NCI-H2227 treated with DMSO at 0.1 percent for 48 hours (cell line): ENCODE data around the gene FERMT1.

Source experiments
- DNase-seq: peaks from one replicate; lab custom pipeline; 2025; lab: John Stamatoyannopoulos, UW

FERMT1 gene, protein sequence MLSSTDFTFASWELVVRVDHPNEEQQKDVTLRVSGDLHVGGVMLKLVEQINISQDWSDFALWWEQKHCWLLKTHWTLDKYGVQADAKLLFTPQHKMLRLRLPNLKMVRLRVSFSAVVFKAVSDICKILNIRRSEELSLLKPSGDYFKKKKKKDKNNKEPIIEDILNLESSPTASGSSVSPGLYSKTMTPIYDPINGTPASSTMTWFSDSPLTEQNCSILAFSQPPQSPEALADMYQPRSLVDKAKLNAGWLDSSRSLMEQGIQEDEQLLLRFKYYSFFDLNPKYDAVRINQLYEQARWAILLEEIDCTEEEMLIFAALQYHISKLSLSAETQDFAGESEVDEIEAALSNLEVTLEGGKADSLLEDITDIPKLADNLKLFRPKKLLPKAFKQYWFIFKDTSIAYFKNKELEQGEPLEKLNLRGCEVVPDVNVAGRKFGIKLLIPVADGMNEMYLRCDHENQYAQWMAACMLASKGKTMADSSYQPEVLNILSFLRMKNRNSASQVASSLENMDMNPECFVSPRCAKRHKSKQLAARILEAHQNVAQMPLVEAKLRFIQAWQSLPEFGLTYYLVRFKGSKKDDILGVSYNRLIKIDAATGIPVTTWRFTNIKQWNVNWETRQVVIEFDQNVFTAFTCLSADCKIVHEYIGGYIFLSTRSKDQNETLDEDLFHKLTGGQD

DNA sequence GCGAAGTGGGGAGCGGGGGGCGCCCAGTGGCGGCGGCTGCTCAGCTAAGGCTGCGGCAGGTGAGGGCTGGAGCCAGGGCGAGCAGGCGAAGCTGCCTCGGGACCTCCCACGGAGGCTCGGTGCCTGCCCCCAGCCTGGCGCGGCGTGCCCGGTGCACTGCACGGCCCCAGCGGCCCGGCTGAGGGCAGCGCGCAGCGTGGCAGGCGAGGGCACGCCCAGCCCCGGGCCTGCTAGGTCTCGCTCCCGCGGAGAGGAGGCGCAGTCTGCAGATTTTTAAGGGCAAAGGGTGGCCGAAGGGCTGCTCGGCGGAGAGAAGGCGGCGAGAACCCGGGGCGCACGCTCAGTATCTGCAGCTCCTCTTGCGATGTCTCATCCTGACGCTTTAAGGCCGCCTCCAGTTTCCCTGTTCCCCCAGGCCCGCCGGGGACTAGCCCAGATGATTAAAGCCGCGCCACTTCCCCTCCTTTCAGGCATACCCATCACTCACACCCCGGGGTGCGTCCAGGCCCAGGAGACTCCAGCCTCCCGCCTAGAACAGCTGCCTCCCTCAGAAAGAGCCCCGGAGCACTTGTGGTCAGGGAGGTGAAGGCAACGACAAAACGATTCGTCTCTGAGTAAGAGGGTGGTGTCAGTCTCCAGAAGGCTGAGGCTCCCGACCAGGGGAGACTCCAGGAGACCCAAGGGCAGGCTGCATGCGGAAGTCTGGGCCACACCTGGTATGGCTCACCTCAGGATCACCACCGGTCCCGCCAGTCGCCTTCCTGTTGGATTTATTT, at the start of gene FERMT1:
Gene FERMT1, minus strand, starts transcription at position 158 of the 776 bp plus-strand sequence. CDS start 3,476 bp downstream, outside the sequence.
- DNase-seq: peak; percentile 17

DNA sequence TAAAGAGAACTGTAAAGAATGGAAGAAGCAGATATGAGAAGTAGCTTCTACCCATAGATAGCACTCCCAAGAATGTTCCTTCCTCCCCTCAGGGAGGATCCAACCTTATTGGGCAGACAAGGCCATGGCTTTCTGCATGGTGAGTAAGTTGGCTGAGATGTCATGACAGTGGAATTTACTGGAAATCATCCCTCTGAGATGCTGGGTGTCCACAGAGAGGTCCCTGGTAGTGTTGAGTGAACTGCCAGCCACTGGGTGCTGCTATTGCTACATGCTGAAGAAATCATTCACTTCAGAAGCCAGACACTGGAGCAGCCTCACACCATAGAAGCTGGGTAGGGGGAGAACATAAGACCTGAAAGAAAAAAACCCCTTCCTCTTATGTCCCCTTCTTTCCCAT, 46.4 kb upstream of the FERMT1 start:
- no peak for DNase-seq

DNA sequence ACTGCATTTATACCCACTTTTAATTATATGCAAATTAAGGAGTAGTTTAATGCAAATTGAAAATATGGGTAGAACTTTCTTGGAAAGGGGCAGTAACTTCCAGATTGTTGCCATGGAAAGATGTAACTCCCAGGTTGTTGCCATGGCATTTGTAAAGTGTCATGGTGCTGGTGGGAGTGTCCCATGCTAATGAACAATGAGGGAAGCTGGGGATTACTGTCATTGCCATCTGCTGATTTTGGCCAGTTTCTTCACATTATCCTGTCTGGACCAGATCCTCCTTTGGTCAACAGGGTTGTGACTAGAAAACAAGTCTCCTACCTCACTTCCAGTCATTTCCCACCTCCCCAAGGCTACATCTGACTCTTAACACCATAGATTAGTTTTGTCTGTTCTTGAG, 45.4 kb upstream of the FERMT1 start:
- no peak for DNase-seq

DNA sequence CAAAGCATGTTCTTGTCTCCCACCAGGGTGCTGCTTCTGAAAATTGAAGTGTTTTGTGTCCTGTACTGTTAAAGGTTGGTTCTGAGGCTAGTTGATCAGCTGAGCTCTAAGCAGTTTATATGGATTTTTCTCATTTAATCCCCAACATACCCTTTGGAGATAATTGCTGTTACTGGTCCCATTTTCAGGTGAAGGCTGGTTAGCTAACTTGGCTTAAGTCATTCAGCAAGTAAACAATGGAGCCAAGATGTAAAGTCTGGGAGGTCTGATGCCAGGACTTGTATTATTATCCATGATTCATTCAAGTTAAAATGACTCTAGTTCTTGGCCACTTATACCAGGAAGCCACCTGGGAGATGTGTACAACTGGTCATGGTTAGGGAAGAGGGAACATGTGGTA, 42.5 kb upstream of the FERMT1 start:
- no peak for DNase-seq

DNA sequence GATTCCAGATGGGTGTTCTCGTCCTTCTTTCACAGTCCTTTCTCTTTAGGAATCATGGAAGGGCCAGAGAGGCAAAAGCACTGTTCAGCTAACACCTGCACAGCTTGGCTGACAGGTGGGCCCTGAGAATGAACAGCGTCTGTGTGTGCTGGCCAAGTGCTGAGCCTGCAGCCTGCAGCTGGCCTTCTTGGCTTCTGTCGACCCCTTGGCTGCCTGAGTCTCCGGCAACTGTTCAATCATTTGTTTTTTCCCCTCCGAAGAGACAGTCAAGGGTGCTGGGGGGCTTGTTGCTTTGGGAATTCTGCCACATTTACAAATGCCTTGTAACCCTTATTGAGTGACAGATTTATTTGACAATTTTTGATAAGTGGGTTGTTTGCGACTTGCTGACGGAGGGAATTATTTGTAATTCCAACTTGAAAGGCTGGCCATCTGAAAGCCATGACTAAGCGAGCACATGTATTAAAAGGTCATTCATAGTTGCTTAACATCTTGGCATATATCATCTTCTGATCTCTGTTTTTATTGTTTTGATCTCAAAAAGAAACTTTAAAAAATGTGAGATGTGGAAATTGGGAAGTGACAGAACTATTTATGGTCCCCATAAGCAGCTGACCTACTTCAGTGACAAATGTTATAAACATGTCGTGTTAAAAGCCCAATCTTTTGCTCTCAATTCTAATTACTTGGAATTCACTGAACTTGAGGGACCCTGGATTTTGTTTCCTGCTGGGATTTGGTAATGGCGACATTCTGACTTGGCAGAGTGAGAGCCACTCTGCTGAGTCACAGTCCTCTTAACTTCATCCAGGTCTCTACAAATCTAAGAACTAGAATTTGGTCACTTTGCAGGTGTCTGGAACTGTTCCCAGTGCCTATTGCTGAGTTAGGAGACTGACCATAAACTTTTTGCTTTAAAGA, 41.9 kb upstream of the FERMT1 start:
- DNase-seq: no peak

DNA sequence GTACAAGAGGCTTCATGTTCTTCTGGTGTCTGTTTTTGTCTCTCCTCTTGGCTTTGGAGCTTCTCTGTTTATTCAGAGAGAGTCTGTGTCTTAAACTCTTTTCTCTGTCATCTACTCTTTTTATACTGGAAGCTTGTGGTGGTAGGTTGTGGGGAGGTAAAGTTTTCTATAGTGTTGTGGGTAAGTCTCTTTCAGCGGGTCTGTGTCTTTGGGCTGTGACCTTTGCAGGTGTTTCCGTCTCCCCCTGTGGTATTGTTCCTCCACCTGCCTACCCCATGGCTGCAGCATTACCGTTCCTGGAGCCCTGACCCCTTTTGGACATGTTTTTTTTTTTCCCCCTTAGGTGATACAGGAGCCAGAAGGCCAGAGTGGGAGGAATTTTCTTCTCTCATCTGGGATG, 37.9 kb upstream of the FERMT1 start:
- DNase-seq: no peak

DNA sequence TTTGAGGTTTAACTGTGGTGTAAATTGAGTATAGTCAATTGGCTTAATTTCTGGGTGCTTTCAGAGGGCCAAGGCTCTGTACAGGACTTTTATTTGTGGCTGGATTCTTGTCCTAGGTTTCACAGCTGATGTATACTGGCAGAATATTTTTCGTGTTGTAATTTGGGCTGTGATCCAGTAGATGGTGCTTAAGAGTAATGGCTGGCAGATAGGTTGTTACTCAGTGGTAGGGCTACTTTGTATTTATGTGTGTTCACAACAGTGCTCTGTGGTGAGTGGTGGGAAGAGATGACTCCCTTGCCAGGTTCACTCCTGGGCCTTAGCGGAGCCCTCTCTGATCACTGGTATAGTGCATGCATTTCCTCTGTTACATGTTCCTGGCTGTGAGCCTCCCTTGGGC, 34.5 kb upstream of the FERMT1 start:
- no peak for DNase-seq

DNA sequence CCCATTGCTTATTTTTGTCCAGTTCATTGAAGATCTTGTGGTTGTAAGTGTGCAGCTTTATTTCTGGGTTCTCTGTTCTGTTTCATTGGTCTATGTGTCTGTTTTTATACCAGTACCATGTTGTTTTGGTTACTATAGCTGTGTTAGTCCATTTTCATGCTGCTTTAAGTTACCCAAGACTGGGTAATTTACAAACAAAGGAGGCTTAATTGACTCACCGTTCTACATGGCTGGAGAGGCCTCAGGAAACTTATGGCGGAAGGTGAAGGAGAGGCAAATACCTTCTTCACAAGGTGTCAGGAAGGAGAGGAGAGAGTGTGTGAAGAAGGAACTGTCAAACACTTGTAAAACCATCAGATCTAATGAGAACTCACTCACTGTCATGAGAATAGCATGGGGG, 29.9 kb upstream of the FERMT1 start:
- DNase-seq: no peak

DNA sequence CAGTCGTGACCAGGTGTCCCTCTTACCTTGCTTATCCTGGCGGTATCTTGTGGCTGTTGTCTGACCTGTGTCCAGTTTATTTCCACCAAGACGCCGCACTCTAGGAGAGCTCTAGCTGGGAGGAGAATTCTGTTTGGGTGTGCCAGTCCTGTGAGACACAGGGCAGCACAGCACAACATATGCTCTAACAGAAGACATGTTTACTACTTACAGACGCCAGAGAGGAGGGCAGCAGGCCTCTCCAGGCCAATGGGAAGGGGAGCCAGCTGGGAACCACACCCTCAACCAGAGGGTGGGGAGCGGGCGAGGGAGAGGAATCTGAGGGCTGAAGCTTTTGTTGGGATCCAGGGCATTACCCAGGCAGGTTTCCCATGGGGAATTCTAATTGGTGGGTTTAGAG, 25.2 kb upstream of the FERMT1 start:
- DNase-seq: no peak

DNA sequence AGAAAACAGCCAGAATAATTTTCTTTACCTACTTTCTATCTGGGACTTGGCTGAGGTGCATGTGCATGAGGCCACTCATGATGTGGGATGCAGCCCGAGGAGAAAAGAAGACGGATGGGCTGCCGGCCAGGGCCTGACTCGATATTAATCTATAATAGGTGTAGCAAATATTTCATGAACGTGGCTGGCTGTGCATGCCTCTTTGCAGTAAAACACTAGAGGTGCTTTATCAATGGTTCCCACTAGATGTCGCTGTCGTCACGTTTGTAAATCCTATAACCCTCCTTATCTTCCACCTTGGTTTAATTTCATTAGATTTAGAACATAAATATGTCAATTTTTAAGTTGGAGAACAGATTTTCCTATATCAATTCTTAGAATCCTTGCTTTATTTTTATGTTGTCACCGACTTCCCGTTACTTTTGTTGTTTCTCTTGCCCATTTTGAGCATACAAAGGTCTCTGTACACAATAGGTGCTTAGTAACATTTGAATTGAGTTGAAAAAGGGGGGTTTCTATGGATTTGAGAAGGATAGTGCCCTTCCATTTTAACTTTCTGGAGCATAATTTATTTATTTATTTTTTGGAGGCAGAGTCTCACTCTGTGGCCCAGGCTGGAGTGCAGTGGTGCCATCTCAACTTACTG, 19.6 kb upstream of the FERMT1 start:
- peak; percentile 59 for DNase-seq

DNA sequence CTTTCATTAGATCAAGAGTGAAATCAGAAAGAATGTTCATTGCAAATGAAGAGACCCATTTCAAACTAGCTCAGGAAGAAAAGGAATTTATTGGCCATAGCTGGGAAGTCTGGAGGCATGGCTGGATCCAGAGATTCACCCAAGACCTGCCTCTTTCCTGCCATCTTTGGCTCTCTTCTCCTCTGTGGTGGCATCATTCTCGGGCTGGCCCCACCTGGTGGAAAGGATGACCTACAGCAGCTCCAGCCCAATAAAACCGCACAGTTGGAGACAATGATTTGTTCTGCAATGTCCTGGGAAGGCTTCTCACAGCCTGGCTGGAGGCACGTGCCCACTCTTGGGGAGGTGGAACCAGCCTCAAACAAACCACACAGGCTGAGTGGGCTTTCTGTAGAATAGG, 18.1 kb upstream of the FERMT1 start:
- DNase-seq: no peak

DNA sequence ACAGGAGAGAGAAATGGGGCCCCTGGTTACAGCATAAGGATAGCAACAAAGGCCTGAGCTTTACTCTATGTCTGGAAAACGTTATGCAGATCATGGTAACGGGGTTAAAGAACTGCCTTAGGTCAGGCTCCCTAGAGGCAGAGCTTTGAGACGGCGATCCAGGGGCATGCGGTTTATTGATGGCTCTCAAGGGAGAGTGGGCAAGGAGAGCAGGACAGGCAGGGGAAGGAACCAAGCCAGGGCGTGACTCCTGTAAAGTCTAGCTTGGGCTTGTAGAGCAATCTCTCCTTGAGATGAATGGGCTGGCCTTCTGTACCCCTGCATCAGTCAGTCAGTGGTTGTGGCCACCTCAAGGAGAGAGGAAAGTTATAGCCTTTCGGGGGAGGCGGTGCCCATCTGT, 12.5 kb upstream of the FERMT1 start:
- no peak for DNase-seq

DNA sequence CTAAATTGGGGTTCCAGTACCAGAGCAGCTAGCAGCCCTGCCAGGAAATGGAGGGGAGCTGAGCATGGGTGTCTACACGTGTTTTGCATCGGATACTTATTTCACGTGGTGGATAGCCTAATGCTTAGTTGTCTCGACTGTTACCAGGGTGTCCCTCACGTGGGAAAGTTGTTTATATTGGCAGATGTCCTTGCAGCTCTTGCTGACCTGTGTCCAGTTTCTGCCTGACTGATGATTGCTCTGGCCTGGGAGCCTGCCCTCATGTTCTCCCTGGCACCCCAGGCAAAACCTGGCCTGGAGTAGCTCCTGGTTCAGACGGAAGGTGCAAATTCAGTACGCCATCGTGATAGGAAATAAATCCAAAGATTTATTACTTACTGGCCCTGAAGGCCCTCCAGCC, 11.8 kb upstream of the FERMT1 start:
- DNase-seq: no peak

DNA sequence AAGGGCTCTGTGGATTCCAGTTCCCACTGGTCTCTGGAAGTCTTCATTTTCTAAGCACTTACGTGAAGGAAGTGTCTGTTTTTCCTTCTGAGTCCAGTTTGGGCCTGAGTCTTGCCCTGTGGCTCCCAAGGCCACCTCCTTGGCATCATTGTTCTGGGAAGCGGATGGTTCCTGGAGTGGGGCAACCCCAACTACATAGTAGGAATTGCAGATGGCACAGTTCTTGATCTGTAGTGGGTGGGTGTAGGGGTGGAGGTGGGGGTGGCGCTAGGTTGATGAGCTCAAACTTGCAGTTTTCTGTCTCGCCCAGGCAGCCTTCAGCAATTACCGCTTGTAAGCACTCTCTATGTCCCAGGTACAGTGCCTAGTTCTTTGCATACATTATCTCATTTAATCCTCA, 7.2 kb upstream of the FERMT1 start:
- DNase-seq: no peak

DNA sequence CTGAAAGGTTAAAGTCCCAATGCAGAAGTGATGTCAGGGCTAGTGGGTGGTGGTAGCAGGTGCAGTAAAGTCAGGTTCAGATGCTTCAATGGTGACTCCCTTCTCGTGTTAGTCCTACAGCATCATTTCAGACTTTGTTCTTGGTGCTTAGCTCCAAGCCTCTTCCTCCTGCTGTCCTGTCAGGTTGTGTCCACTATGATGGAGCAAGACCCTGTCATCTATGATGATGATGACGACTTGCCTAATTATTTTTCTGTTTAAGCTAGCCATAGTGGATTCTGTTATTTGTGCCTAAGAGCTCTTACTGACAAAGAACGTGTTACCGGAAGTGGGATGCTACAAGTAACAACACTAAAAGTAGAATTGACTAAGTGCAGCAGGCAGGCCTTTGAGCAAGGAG, 5.0 kb upstream of the FERMT1 start:
- DNase-seq: no peak

DNA sequence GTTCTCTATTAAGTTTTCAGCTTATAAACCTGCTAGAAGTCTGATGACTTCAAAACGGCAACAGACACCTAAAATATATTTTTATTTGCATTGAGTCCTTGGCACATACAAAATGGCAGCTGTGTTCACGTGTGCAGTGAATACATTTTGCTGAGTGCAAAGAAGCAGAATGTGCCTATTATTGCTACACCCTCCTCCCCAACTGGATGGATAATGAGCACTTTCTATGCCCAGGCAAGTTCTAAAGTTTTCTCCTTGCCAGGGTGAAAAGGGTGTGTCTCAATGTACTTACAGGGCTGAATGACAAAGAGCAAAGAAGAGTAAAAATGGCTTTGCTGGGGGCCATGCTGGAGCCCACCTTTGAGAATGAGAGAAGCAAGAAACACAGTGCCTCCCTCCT, 4.0 kb upstream of the FERMT1 start:
- no peak for DNase-seq

DNA sequence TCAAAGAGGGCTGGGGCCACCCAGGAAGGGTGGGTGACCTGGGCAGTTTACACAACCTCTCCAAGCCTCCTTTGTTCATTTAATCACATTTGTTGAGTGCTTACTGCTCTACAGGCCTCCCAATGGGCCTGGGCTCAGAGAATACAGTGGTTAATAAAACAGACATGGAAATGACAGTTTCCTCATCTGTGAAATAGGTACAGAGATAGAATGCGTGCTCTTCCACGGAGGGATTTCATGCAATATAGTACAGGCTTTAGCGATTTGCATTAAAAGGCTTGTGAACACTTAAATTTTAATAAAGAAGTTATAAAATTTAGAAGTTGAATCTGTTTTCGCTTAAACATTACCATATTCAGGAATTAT, 802 bp upstream of the FERMT1 start:
- no peak for DNase-seq

DNA sequence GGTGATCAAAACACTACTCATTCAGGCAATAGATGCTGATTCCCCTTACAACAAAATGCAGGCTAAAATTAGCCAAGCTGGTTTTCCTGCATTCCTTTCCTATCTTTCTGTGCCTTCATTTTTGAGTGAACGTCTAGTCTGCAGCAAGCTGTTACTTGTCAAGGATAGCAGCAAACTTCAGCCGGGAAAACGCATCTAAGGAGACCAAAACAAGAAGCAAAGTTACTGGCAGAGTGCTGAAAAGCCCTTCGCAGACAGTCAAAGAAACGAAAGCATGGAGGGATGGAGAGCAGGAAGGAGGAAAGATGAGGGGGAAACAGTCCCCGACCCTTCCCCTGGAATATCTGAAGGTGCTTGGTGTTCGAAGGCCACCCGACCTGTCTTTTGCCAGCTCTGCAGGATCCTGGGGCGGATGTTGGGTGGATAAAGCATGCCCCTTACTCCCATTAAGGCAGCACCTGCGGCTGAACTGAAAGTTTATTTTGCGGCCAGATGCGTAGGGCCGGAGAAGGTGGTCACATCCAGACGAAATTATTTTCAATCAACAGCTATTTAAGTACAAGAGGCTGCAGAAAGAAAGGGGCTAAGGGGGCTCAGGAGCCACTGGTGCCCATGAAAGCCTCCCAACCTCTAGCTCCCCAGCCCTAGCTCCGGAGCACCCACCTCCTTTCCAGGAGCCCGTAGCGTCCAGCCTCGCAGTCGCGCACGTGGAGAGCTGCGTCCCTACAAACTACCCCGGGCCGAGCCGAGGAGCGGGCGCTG, 538 bp downstream of the FERMT1 start:
- DNase-seq: no peak

DNA sequence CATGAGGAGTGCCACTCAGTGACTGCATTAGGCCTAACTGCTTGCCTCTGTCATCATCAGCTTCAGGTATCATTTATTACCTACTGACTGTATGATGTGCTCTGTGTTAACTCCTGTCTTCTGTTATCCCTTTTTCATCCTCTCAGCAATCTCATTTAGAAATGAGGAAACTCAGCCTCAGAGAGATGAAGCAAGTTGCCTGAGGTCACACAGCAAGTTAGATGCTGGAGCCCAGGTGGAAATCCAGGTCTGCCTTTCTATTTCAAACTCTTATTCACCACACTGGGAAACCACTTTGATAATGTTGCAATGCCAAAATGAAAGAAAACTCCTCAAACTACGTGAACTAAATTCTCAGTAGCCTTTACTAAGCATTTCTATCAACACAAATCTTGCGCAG, 1.3 kb downstream of the FERMT1 start:
- DNase-seq: no peak

DNA sequence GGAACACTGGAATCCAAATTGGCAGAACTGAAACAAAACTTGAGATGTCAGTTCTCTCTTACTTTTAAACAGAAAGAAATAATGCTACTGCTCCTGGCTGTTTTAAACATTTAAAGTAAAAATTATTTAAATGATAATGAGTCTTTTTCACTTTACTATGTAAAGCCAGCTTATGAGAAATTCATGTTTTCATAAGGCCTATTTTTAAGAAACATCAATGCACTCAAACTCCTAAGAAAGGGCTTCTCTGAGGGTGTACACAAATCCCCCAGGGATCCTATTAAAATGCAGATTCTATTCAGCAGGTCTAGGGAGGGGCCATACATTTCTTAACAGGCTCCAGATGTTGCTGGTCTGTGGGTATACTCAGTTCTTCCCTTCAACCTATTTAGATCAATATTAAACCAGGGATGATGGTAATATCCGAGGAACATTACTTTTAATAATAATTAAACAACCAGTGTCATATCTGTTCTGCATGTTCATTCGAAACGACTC, 2.3 kb downstream of the FERMT1 start:
- DNase-seq: no peak
